GM13976 (cell line): ENCODE data around the gene CDK12.

ENCODE experiments used
- DNase-seq: peaks from one replicate; pipeline ENCODE4 v3.0.0; 2012; ENCODE audit warnings: low spot score
- in situ Hi-C: fragments of 300-500 bp; cut with MboI; formaldehyde crosslinking; loops from one replicate; pipeline ENCODE4 v1.12.0; 2022; ENCODE audit warnings: low sequenced_read_pairs, mixed read lengths, inconsistent platforms; ENCODE audit not compliant: unreplicated experiment
- TF ChIP-seq, protein P1 (sequence below): IDR thresholded peaks from 2 replicates; pipeline ENCODE4 v1.5.1; 2012; ENCODE audit warnings: borderline replicate concordance, mild to moderate bottlenecking; ENCODE audit not compliant: insufficient read depth; ENCODE audit errors: extremely low read depth, missing control alignments, control extremely low read depth

The CDK12 gene

GRCh38 chr17:39562395-39562794 lies 101.1 kb downstream of the CDK12 start:
- in situ Hi-C loops = no loop called here
- no peak for DNase-seq
- TF ChIP-seq, protein P1, sequence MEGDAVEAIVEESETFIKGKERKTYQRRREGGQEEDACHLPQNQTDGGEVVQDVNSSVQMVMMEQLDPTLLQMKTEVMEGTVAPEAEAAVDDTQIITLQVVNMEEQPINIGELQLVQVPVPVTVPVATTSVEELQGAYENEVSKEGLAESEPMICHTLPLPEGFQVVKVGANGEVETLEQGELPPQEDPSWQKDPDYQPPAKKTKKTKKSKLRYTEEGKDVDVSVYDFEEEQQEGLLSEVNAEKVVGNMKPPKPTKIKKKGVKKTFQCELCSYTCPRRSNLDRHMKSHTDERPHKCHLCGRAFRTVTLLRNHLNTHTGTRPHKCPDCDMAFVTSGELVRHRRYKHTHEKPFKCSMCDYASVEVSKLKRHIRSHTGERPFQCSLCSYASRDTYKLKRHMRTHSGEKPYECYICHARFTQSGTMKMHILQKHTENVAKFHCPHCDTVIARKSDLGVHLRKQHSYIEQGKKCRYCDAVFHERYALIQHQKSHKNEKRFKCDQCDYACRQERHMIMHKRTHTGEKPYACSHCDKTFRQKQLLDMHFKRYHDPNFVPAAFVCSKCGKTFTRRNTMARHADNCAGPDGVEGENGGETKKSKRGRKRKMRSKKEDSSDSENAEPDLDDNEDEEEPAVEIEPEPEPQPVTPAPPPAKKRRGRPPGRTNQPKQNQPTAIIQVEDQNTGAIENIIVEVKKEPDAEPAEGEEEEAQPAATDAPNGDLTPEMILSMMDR = no peak

- DNase-seq = no peak
- TF ChIP-seq, protein P1 = no peak
- in situ Hi-C loops = no loop called here
Measured at GRCh38 chr17:39562976-39563375, 101.7 kb downstream of the CDK12 start.

- no peak for DNase-seq
- in situ Hi-C loops = no loop called here
- TF ChIP-seq, protein P1 = no peak
Measured at GRCh38 chr17:39563476-39563875, 102.2 kb downstream of the CDK12 start.

DNA sequence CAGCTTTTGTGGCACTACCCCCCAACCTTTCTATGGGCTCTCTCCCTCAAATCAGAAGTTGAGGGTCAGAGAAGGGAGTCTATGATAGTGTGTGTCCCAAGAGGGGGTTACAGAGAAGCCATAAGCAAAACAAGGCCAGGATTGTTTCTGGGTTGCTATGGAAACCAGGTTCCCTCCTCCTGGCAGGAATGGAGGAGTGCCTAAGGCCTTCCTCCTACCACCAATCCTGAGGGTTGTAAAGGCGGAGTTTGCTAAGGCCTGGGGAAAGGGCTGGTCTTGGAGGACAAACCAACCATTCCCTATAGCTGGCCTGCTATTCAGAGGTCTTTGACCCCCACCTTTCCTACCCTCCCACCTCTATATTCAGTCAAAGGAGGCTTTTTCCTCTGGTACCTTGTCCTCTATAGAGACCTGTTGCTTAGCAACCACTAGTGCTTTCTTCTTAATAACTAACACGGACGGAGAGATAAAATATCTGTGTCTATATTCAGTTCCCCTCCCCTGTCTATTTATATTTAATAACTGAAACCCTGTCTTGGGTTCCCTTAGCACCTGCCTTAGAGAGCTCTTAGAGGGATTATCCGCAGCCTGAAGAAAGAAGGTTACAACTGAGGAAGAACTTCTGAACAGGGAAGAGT lies 103.0 kb downstream of the CDK12 start:
- TF ChIP-seq, protein P1 = no peak
- in situ Hi-C loops = no loop called here
- no peak for DNase-seq

- in situ Hi-C loops = no loop called here
Measured at GRCh38 chr17:39566094-39566850, 105.0 kb downstream of the CDK12 start.

DNA sequence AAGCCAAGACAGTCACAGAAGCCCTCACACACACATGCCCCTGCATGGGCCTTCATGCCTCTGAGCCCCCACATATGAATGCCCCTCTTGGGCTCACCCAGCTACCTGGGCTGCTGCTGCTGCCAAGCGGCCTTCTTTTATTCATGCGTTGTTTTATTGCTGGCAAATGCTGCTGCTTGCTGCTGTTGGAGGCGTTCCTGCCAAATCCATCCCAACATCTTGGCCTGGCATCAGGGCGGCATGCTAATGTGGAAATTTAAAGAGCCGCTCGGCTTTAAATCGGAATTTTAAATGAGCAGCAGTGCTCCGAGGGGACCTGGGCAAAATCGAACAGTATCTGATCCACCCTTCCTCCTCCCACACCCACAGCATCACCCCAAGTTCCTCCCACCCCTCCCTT lies 107.4 kb downstream of the CDK12 start:
- in situ Hi-C loops = no loop called here
- no peak for DNase-seq
- TF ChIP-seq, protein P1 = no peak

More at GRCh38 chr17:39566094-39566850, 105.0 kb downstream of the CDK12 start:
- TF ChIP-seq, protein P1 = no peak
- DNase-seq = no peak
